SK-N-SH (cell line): ENCODE results near the gene PAIP1. TPM values are rescaled to one million over a fixed set of nuclear protein-coding genes. Genes with fewer than 3 reads are reported as not detected.

ENCODE experiments used
- CTCF ChIA-PET: fragments of 300-600, 350-600 bp; formaldehyde crosslinking; extraction: SDS; loops from one replicate; lab custom pipeline; 2021; lab: Yijun Ruan, JAX
- POLR2A ChIA-PET: fragments of 350-600 bp; sonication (Branson Sonifier 250); formaldehyde crosslinking; extraction: SDS; loops from one replicate; lab custom pipeline; 2020; ENCODE audit warnings: antibody characterized with exemption, inconsistent platforms; lab: Yijun Ruan, JAX
- DNase-seq: peaks from one replicate; pipeline ENCODE4 v3.0.0; 2012
- H2AFZ ChIP-seq: fragments of 200-600 bp; sonication (generic); 2 replicates; pipeline ENCODE4 v1.8.1; 2016; ENCODE audit warnings: antibody characterized with exemption, mild to moderate bottlenecking, low read depth
- H3F3A ChIP-seq: fragments of 200-600 bp; sonication (generic); replicated peaks from 2 replicates; pipeline ENCODE3; 2016; ENCODE audit warnings: antibody characterized with exemption, mild to moderate bottlenecking; ENCODE audit not compliant: insufficient read depth
- H3K27ac ChIP-seq, 2 experiments: fragments of 200-500 bp in 1 of 2; fragments of 200-600 bp in 1 of 2; sonication (Bioruptor generic) in 1 of 2; sonication (generic), shearing (Covaris generic) in 1 of 2; 2 replicates each; pipeline versions ENCODE4 v1.5.1 to v1.6.1; 2014 to 2016; ENCODE audit warnings: low read depth in 2 of 2, inconsistent platforms in 1 of 2, low read length in 1 of 2, mild to moderate bottlenecking in 1 of 2, mixed read lengths in 1 of 2
- H3K27me3 ChIP-seq: fragments of 200-600 bp; sonication (generic), shearing (Covaris generic); 2 replicates; pipeline ENCODE4 v1.6.1; 2016; ENCODE audit warnings: mixed run types; ENCODE audit not compliant: insufficient read depth
- H3K36me3 ChIP-seq, 2 experiments: fragments of 200-500 bp in 1 of 2; fragments of 200-600 bp in 1 of 2; sonication (Bioruptor generic) in 1 of 2; sonication (generic) in 1 of 2; replicated peaks in 1 of 2; 2 replicates each; pipeline versions ENCODE3 to v1.5.1; 2014 to 2016; ENCODE audit warnings: low read length in 1 of 2, mild to moderate bottlenecking in 1 of 2; ENCODE audit not compliant: insufficient read depth in 2 of 2, control insufficient read depth in 1 of 2
- H3K4me1 ChIP-seq, 2 experiments: fragments of 200-500 bp in 1 of 2; fragments of 200-600 bp in 1 of 2; sonication (Bioruptor generic) in 1 of 2; sonication (generic), shearing (Covaris generic) in 1 of 2; 2 replicates each; pipeline versions ENCODE4 v1.5.1 to v1.6.1; 2014 to 2016; ENCODE audit warnings: low read depth in 1 of 2, low read length in 1 of 2, mixed run types in 1 of 2; ENCODE audit not compliant: insufficient read depth in 2 of 2, control insufficient read depth in 1 of 2
- H3K4me2 ChIP-seq: fragments of 200-600 bp; sonication (generic), shearing (Covaris generic); 2 replicates; pipeline ENCODE4 v1.6.1; 2017; ENCODE audit warnings: mixed run types
- H3K4me3 ChIP-seq, 2 experiments: fragments of 200-500 bp in 1 of 2; fragments of 200-600 bp in 1 of 2; sonication (Bioruptor generic) in 1 of 2; sonication (generic), shearing (Covaris generic) in 1 of 2; 2 replicates each; pipeline versions ENCODE4 v1.5.1 to v1.8.1; 2014 to 2016; ENCODE audit warnings: low read depth in 2 of 2, inconsistent platforms in 1 of 2, low read length in 1 of 2, mild to moderate bottlenecking in 1 of 2, mixed read lengths in 1 of 2, moderate library complexity in 1 of 2
- H3K79me2 ChIP-seq: fragments of 200-600 bp; sonication (generic); 2 replicates; pipeline ENCODE4 v1.8.1; 2017; ENCODE audit warnings: mild to moderate bottlenecking; ENCODE audit not compliant: insufficient read depth
- H3K9ac ChIP-seq: fragments of 200-600 bp; sonication (generic); 2 replicates; pipeline ENCODE4 v1.6.1; 2017; ENCODE audit warnings: mixed run types
- H3K9me2 ChIP-seq: fragments of 200-600 bp; sonication (generic); 2 replicates; pipeline ENCODE4 v1.6.1; 2017; ENCODE audit warnings: mixed run types
- H3K9me3 ChIP-seq: fragments of 200-600 bp; sonication (generic); 2 replicates; pipeline ENCODE4 v1.6.1; 2017; ENCODE audit warnings: mixed run types, mild to moderate bottlenecking, moderate library complexity
- H4K20me1 ChIP-seq: fragments of 200-600 bp; sonication (generic); 2 replicates; pipeline ENCODE4 v1.6.1; 2017; ENCODE audit warnings: mild to moderate bottlenecking, mixed run types; ENCODE audit not compliant: insufficient read depth
- EP300 ChIP-seq, 2 experiments: IDR thresholded peaks; 2 replicates each; pipeline versions ENCODE4 v1.4.0 to v1.6.1; 2012; ENCODE audit warnings: borderline replicate concordance in 1 of 2, low read depth in 1 of 2, low read length in 1 of 2
- FOSL2 ChIP-seq: IDR thresholded peaks from 2 replicates; pipeline ENCODE4 v1.4.0; 2012; ENCODE audit warnings: low read depth, mild to moderate bottlenecking, moderate library complexity, borderline replicate concordance
- FOXM1 ChIP-seq: IDR thresholded peaks from 2 replicates; pipeline ENCODE4 v1.4.0; 2012; ENCODE audit warnings: low read depth, mild to moderate bottlenecking
- GABPA ChIP-seq: IDR thresholded peaks from 2 replicates; pipeline ENCODE4 v1.4.0; 2012; ENCODE audit warnings: low read depth, mild to moderate bottlenecking
- JUND ChIP-seq: IDR thresholded peaks from 2 replicates; pipeline ENCODE4 v1.4.0; 2012
- MAX ChIP-seq: IDR thresholded peaks from 2 replicates; pipeline ENCODE4 v1.4.0; 2012; ENCODE audit warnings: low read depth
- MXI1 ChIP-seq: IDR thresholded peaks from 2 replicates; pipeline ENCODE4 v1.6.1; 2012; ENCODE audit warnings: mild to moderate bottlenecking, low read depth, low read length, improper control_type of control experiment
- NRF1 ChIP-seq: IDR thresholded peaks from 2 replicates; pipeline ENCODE4 v1.6.1; 2012; ENCODE audit warnings: low read depth, mild to moderate bottlenecking, low read length
- PBX3 ChIP-seq: IDR thresholded peaks from 2 replicates; pipeline ENCODE4; 2012
- REST ChIP-seq: IDR thresholded peaks from 2 replicates; pipeline ENCODE4 v1.6.1; 2012; ENCODE audit warnings: mild to moderate bottlenecking, low read depth, low read length, moderate library complexity
- RFX5 ChIP-seq: IDR thresholded peaks from 2 replicates; pipeline ENCODE4 v1.6.1; 2012; ENCODE audit warnings: mild to moderate bottlenecking, improper control_type of control experiment, low read length
- WGBS: methylation state at CpG from one replicate; pipeline ENCODE4 v1.1.6; 2017; ENCODE audit warnings: low lambda C conversion rate; 5-methylcytosine and 5-hydroxymethylcytosine counted together
- polyA plus RNA-seq, 3 experiments: library from polyadenylated mRNA; depleted of rRNA; stranded (reverse); fragments of >200 nt; gene quantifications; 2 replicates each; pipeline ENCODE4 v1.2.3, GENCODE V29; 2012

Gene PAIP1
- polyA plus RNA-seq, 1 of the 3 experiments (the other 2 are of a cell fraction) = 70.0 TPM

- TF ChIP-seq EP300 (IDR thresholded peaks at IDR 0.05; ENCODE audit: borderline replicate concordance in 1 of 2, low read depth in 1 of 2, low read length in 1 of 2) = no peak
- no peak for TF ChIP-seq PBX3
- no peak for TF ChIP-seq MXI1
Observed at GRCh38 chr5:43571237-43571636, 14.4 kb upstream of the PAIP1 start (continued).

- no peak overlapping the region for H3K4me3 ChIP-seq
Observed at GRCh38 chr5:43570450-43571158, 13.7 kb upstream of the PAIP1 start.

More at GRCh38 chr5:43570450-43571158, 13.7 kb upstream of the PAIP1 start:
- DNase-seq = no peak
- Histone ChIP-seq H3K9me2 (no peaks in the 10 kb centered on the region), H3K36me3 (no peaks in the 10 kb centered on the region), H4K20me1 (no peaks in the 10 kb centered on the region), H3K4me1 (peaks cover 2 to 6% of the 10 kb centered on the region in 2 experiments; a peak in 2 of 4 replicates)
- CTCF ChIA-PET = interaction anchor here (1.0 kb wide), 1 partner anchor 88 kb away, joined by 3 read pairs; no protein-coding TSS in a partner anchor
- POLR2A ChIA-PET = no interaction called here
- no peak for TF ChIP-seq FOXM1
- no peak for TF ChIP-seq REST
- TF ChIP-seq GABPA = no peak
- no peak for TF ChIP-seq FOSL2
- TF ChIP-seq NRF1 = no peak
- TF ChIP-seq JUND = no peak
- TF ChIP-seq MAX = no peak
- no peak for TF ChIP-seq RFX5
- TF ChIP-seq, all 33 proteins: peak for 0
- H3K79me2 ChIP-seq = no peaks in the 10 kb centered on the region
- H3K27me3 ChIP-seq = no peaks in the 10 kb centered on the region
- H3K4me2 ChIP-seq = no peak overlapping the region
- WGBS = 80% methylated on average over 8 of the region's 8 CpGs
- H2AFZ ChIP-seq = no peak overlapping the region
- H3F3A ChIP-seq = peaks cover 3% of the 10 kb centered on the region
- H3K9ac ChIP-seq = no peak overlapping the region
- no peaks in the 10 kb centered on the region for H3K9me3 ChIP-seq
- no peak overlapping the region for H3K27ac ChIP-seq
